Esophagus muscularis mucosa (tissue), 4 donors: ENCODE results near the gene NTM. TPM values are rescaled to one million over a fixed set of nuclear protein-coding genes. Genes with fewer than 3 reads are reported as not detected.

Experiments used
- DNase-seq: peaks from one replicate; pipeline ENCODE4 v3.0.0-alpha.2; 2017; ENCODE audit errors: extremely low spot score
- H3K27ac ChIP-seq, 4 donors: fragments of 200-600 bp; sonication (generic); replicated peaks in 1 of 4; 1 replicate in 3 of 4; 2 replicates in 1 of 4; pipeline ENCODE4 v1.5.1; 2016 to 2019; ENCODE audit warnings: mild to moderate bottlenecking in 1 of 4
- H3K27me3 ChIP-seq, 4 donors: fragments of 200-600 bp; sonication (generic); one replicate each; pipeline versions ENCODE4 v1.5.1 to v1.6.0; 2016 to 2019
- H3K36me3 ChIP-seq, 4 donors: fragments of 200-600 bp; sonication (generic); one replicate each; pipeline ENCODE4 v1.5.1; 2016 to 2019
- H3K4me1 ChIP-seq, 4 donors: fragments of 200-600 bp; sonication (generic); one replicate each; pipeline ENCODE4 v1.5.1; 2016 to 2019
- H3K4me3 ChIP-seq, 4 donors: fragments of 200-600 bp; sonication (generic); 1 replicate in 2 of 4; 2 replicates in 2 of 4; pipeline ENCODE4 v1.5.1; 2016 to 2019; ENCODE audit warnings: mild to moderate bottlenecking in 4 of 4, moderate library complexity in 1 of 4
- H3K9me3 ChIP-seq, 4 donors: fragments of 200-600 bp; sonication (generic); 1 replicate in 3 of 4; 2 replicates in 1 of 4; pipeline ENCODE4 v1.5.1; 2016 to 2019
- CTCF ChIP-seq, 3 experiments: fragments of 200-600 bp in 2 of 3; fragments of 450-650 bp in 1 of 3; sonication (generic) in 2 of 3; IDR thresholded peaks; one replicate each; pipeline ENCODE4 v1.5.1; 2017 to 2019; ENCODE audit warnings: antibody characterized with exemption in 3 of 3, mild to moderate bottlenecking in 2 of 3, moderate library complexity in 1 of 3
- EP300 ChIP-seq: sonication (generic); formaldehyde crosslinking; IDR thresholded peaks from one replicate; pipeline ENCODE4 v1.6.1; 2017; ENCODE audit warnings: antibody characterized with exemption
- POLR2A ChIP-seq: fragments of 450-650 bp; IDR thresholded peaks from one replicate; pipeline ENCODE4 v1.6.1; 2017; ENCODE audit warnings: antibody characterized with exemption, moderate library complexity, mild to moderate bottlenecking, low read depth
- POLR2AphosphoS5 ChIP-seq, 2 donors: sonication (generic); formaldehyde crosslinking; IDR thresholded peaks; one replicate each; pipeline ENCODE4 v1.6.1; 2017; ENCODE audit warnings: antibody characterized with exemption in 2 of 2
- WGBS: methylation state at CpG from one replicate; pipeline ENCODE4 v1.1.5; 2018; 5-methylcytosine and 5-hydroxymethylcytosine counted together
- intact Hi-C: fragments of 100-400 bp; cut with DNase I; formaldehyde crosslinking; loops from one replicate; pipeline ENCODE4 v1.15.1; 2023
- total RNA-seq, 4 donors: library from RNA; depleted of rRNA; stranded (reverse); fragments of >200 nt; gene quantifications; one replicate each; pipeline versions ENCODE4 v1.1.0 to v1.2.1, GENCODE V29; 2016

The NTM gene
- total RNA-seq, 4 donors from 2014 or later = 5.6 to 25.3 (median 8.3) TPM

DNA sequence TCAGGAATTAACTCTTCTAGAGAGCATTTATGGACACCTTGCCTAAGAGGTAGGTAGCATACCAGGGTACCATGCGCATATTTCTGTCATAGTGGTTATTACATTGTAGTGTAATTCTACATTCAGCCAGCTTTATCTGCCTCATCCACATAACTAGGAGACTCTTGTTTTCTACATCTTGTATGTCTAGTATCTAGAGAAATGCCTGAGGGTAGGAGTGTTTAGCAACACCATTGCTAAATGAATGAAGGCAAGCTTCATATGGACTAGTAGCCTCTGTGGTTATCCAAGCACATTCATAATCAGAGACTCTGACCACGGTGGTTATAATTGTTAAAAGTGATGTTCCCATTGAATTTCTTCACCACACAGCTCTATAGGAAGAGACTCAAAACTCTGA is 107.9 kb downstream of the NTM start:
- DNase-seq = no peak
- TF ChIP-seq POLR2A = no peak
- TF ChIP-seq POLR2AphosphoS5 (IDR thresholded peaks at IDR 0.05) = no peak
- TF ChIP-seq CTCF (IDR thresholded peaks at IDR 0.05) = no peak
- H3K4me1 ChIP-seq = no peaks in the 10 kb centered on the region
- no peaks in the 10 kb centered on the region for H3K36me3 ChIP-seq
- no peak overlapping the region for H3K27ac ChIP-seq
- peaks cover 0 to 2% (median 0%) of the 10 kb centered on the region in 4 donors for H3K27me3 ChIP-seq
- H3K4me3 ChIP-seq = no peak overlapping the region
- 85% methylated on average over 2 of the region's 2 CpGs for WGBS
- no peaks in the 10 kb centered on the region for H3K9me3 ChIP-seq
- intact Hi-C loops = no loop called here

GRCh38 chr11:131481303-131481702 is 110.9 kb downstream of the NTM start:
- Histone ChIP-seq H3K27me3 (no peaks in the 10 kb centered on the region), H3K9me3 (no peaks in the 10 kb centered on the region), H3K27ac (no peak overlapping the region), H3K36me3 (no peaks in the 10 kb centered on the region), H3K4me3 (no peak overlapping the region), H3K4me1 (no peaks in the 10 kb centered on the region)
- intact Hi-C loops = no loop called here
- TF ChIP-seq POLR2A = no peak
- 67% methylated on average over 3 of the region's 3 CpGs for WGBS
- no peak for DNase-seq

GRCh38 chr11:131481971-131482370 is 111.6 kb downstream of the NTM start:
- Histone ChIP-seq H3K27ac (no peak overlapping the region), H3K4me1 (no peaks in the 10 kb centered on the region), H3K4me3 (no peak overlapping the region), H3K9me3 (no peaks in the 10 kb centered on the region), H3K36me3 (no peaks in the 10 kb centered on the region), H3K27me3 (no peaks in the 10 kb centered on the region)
- intact Hi-C loops = no loop called here
- TF ChIP-seq EP300 = no peak
- no peak for TF ChIP-seq POLR2A
- TF ChIP-seq CTCF (IDR thresholded peaks at IDR 0.05) = no peak
- TF ChIP-seq POLR2AphosphoS5 (IDR thresholded peaks at IDR 0.05) = no peak
- WGBS = 42% methylated on average over 2 of the region's 3 CpGs
- no peak for DNase-seq

GRCh38 chr11:131483453-131483852 is 113.0 kb downstream of the NTM start:
- TF ChIP-seq CTCF (IDR thresholded peaks at IDR 0.05) (no peak), EP300 (no peak), POLR2AphosphoS5 (IDR thresholded peaks at IDR 0.05) (no peak), POLR2A (no peak)
- Histone ChIP-seq H3K4me3 (no peak overlapping the region), H3K4me1 (peaks cover 0 to 8% (median 0%) of the 10 kb centered on the region in 4 donors), H3K27me3 (no peaks in the 10 kb centered on the region), H3K27ac (no peak overlapping the region), H3K36me3 (no peaks in the 10 kb centered on the region), H3K9me3 (no peaks in the 10 kb centered on the region)
- 88% methylated on average over 7 of the region's 7 CpGs for WGBS
- intact Hi-C loops = no loop called here
- DNase-seq = no peak

DNA sequence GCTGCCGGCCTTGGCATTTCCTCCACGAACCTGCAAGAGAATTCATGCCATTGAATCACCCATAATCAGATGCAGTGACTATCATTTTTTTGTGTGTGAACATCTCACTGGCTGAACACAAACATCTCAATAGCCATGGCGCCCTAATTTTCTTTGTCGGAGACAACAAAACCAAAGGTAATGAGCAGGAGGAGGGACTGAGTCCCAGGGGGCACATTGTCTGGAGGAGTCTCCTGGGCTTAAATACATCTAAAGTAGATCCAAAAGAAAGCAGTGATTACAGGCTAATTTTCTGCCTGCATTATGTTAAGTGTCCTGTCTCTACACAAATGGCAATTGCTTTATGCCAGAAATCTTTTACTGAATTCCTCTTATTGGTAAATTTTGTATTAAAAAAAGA is 113.5 kb downstream of the NTM start:
- H3K27ac ChIP-seq = no peak overlapping the region
- H3K36me3 ChIP-seq = no peaks in the 10 kb centered on the region
- WGBS = 81% methylated on average over 4 of the region's 4 CpGs
- DNase-seq = no peak
- TF ChIP-seq POLR2A (no peak), CTCF (IDR thresholded peaks at IDR 0.05) (no peak), POLR2AphosphoS5 (IDR thresholded peaks at IDR 0.05) (no peak), EP300 (no peak)
- no peaks in the 10 kb centered on the region for H3K9me3 ChIP-seq
- H3K4me3 ChIP-seq = no peak overlapping the region
- no peaks in the 10 kb centered on the region for H3K27me3 ChIP-seq
- intact Hi-C loops = no loop called here
- peaks cover 0 to 8% (median 0%) of the 10 kb centered on the region in 4 donors for H3K4me1 ChIP-seq
